HG03060 (cell line): ENCODE results near the gene TSGA10IP.
A peak's percentile ranks its signal among the peaks of the same experiment; 100 is the strongest.
"Not testable (repeated sequence)": the region's sequence is repeated elsewhere in the genome, so short reads cannot be mapped to it uniquely, and the experiment has no call there.

Experiments used
- ATAC-seq: cut with Tn5 transposase; IDR thresholded peaks from one replicate; pipeline ENCODE4 v1.9.1; 2021; ENCODE audit warnings: low read depth, moderate number of reproducible peaks; ENCODE audit not compliant: unreplicated experiment

Gene TSGA10IP

GRCh38 chr11:65945941-65946558, 770 bp downstream of the TSGA10IP start:
- no peak for ATAC-seq

GRCh38 chr11:65946655-65947054, 1.4 kb downstream of the TSGA10IP start:
- ATAC-seq: no peak

- no peak for ATAC-seq
Measured at GRCh38 chr11:65947133-65947532, 1.9 kb downstream of the TSGA10IP start.

GRCh38 chr11:65947603-65948125, 2.4 kb downstream of the TSGA10IP start:
- no peak for ATAC-seq

GRCh38 chr11:65950711-65951110, 5.4 kb downstream of the TSGA10IP start:
- not testable (repeated sequence) for ATAC-seq

- ATAC-seq: not testable (repeated sequence)
Measured at GRCh38 chr11:65951641-65952040, 6.4 kb downstream of the TSGA10IP start.

- no peak for ATAC-seq
Measured at GRCh38 chr11:65952052-65952521, 6.8 kb downstream of the TSGA10IP start.

- no peak for ATAC-seq
Measured at GRCh38 chr11:65953471-65953870, 8.2 kb downstream of the TSGA10IP start.

GRCh38 chr11:65954771-65955170, 9.5 kb downstream of the TSGA10IP start:
- ATAC-seq: no peak

GRCh38 chr11:65958291-65958690, 13.0 kb downstream of the TSGA10IP start:
- ATAC-seq: no peak

- ATAC-seq: no peak
Measured at GRCh38 chr11:65958774-65959420, 13.6 kb downstream of the TSGA10IP start.

- no peak for ATAC-seq
Measured at GRCh38 chr11:65960824-65961266, 15.6 kb downstream of the TSGA10IP start.

GRCh38 chr11:65961267-65962140, 16.2 kb downstream of the TSGA10IP start, which contains the start of gene SART1:
Gene SART1 (plus strand): TSS chr11:65961734. CDS start chr11:65961781, 47 bp downstream.
- peak; percentile 83 for ATAC-seq

- ATAC-seq: no peak
Measured at GRCh38 chr11:65962141-65962564, 16.9 kb downstream of the TSGA10IP start.

GRCh38 chr11:65964906-65965305, 19.6 kb downstream of the TSGA10IP start:
- ATAC-seq: no peak

GRCh38 chr11:65965986-65966762, 20.9 kb downstream of the TSGA10IP start:
- ATAC-seq: no peak

GRCh38 chr11:65967329-65967934, 22.2 kb downstream of the TSGA10IP start:
- no peak for ATAC-seq

GRCh38 chr11:65968600-65969482, 23.6 kb downstream of the TSGA10IP start:
- no peak for ATAC-seq

- ATAC-seq: no peak
Measured at GRCh38 chr11:65972116-65972515, 26.8 kb downstream of the TSGA10IP start.
